HL-60/S4 treated with retinoic acid at 250 ng/mL for 4 days and 3 days (cell line): ENCODE results near the gene MYO5B.

Experiments used
- in situ Hi-C: fragments of 300-500 bp; cut with MboI; formaldehyde crosslinking; loops from 2 replicates; pipeline ENCODE4 v1.7.0; 2022; ENCODE audit warnings: low sequenced_read_pairs

MYO5B gene

DNA sequence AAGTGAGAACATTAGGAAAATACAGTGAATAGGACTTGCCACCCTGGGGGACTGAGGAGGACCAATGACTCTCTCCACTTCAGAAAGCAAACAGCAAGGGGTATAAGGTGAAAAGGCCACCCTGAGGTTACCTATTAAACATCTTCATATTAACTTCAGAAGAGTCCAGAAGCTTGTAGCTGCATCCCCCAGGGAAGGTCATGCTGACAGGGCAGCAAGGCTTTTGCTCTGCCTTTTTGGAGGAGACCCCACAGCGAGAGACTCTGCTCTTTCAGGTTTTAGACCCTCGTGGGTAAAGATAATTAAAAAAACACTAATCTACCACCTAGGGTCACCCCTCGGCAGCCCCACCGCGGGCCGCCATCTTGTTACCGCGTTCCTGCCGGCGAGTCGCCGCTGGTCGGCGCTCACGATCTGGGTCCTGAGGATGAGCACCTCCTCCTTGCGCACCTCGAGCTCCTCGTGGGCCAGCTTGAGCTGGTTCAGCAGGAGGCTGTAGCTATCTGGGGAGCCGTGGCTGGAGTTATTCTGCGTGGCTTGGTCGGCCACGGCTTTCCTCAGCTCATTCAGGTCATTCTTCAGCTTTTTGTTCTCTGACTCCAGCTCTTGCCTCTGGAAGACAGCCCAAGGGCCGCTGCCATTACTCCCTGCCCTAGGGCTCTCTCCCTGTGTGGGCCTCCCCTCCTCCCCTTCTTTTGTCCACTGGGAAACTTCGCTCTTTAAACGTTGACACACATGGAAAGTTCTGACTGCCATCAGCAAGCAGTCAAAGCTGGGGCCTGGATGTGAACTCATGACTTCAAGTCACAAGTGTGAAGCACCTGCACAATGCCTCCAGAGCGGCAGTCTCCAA, 331.0 kb downstream of the MYO5B start:
- in situ Hi-C loops: loop anchor here (25.0 kb wide), 1 partner anchor 352 kb away; no protein-coding TSS in a partner anchor

DNA sequence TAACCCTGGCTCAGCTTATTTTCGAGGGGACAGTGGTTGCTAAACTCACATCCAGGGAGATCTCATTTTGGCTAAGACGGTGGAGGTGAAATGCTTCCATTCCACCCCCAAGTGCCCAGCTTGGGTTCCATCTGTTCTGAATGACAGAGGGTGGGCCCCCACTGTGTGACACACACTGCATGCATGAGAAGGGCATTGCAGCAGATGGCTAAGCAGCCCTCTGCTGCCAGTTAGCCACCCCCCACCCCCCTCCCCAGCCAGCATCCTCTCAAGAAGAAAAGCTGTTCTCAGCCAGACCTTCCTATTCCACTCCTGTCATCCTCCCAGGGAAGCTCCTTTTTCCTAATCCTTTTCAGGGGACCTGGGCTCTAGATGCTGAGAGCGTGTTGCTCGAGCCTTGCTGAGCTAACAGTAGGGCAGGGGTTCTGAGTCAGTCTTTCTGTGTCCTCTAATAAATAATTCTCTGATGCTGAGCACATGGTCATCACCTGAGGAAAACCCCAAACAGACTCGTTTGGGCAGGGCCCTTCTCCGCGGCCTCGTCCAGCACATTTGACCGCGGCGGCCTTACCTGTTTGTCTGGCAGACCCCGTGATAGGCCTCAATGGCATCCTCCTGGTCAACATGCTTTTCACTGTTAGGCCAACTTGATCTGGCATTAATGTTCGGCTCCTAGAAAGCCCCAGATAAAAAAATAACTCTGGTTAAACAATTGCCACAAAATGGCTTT, 332.1 kb downstream of the MYO5B start:
- in situ Hi-C loops: loop anchor here (25.0 kb wide), 1 partner anchor 351 kb away; no protein-coding TSS in a partner anchor

DNA sequence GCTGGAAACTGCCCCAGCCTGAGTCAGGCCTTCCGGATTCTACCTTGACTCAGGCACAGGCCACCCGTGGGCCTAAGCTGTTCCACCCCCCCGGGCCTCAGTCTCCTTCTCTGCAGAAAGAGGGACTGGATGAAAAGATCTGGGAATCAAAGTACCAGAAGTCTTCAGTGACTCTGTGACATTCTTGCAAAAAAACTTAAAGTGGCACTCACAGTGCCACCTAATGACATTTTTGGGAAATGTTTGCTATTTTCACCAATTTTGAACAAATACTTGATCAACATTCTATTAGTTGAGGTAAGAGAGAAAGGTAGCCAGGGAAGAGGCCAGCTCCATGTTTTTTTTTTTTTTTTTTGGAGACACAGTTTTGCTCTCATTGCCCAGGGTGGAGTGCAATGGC, 333.3 kb downstream of the MYO5B start:
- in situ Hi-C loops: loop anchor here (25.0 kb wide), 1 partner anchor 349 kb away; no protein-coding TSS in a partner anchor

DNA sequence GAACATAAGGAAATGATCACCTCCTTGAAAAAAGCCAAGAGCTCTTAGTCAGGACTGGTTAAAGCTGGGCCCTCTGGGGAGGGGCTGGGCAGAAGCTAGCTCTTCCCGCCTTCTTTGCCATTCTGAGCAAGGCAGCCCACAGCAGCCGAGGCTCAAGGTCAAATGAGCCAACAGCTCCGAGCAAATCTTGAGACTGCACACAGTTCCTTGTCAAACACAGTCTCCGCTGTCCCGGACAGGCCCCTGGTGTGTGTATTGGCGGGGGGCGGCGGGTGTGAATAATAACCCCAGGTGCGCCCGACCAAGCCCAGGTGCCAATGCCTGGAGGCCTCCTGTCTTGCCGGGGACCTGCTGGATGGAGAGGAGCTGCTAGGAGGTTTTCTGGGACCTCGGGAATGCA, 335.2 kb downstream of the MYO5B start:
- in situ Hi-C loops: loop anchor here (25.0 kb wide), 1 partner anchor 347 kb away; no protein-coding TSS in a partner anchor

DNA sequence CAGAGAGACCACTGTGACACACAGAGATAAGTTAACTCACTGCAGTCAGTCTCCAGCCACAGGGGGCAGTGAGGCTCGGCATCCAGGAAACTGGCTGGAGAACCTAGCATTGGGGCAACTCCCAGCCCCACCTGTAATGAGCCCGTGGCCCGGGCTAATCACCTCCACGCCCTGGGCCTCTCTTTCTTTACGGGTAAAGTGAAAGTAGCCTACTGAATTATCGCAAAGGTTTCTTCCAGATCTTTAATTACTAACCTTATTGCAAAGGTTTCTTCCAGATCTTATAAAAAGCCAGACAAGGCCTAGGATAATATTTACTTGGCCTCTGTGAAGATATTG, 336.0 kb downstream of the MYO5B start:
- in situ Hi-C loops: loop anchor here (25.0 kb wide), 1 partner anchor 347 kb away; no protein-coding TSS in a partner anchor

DNA sequence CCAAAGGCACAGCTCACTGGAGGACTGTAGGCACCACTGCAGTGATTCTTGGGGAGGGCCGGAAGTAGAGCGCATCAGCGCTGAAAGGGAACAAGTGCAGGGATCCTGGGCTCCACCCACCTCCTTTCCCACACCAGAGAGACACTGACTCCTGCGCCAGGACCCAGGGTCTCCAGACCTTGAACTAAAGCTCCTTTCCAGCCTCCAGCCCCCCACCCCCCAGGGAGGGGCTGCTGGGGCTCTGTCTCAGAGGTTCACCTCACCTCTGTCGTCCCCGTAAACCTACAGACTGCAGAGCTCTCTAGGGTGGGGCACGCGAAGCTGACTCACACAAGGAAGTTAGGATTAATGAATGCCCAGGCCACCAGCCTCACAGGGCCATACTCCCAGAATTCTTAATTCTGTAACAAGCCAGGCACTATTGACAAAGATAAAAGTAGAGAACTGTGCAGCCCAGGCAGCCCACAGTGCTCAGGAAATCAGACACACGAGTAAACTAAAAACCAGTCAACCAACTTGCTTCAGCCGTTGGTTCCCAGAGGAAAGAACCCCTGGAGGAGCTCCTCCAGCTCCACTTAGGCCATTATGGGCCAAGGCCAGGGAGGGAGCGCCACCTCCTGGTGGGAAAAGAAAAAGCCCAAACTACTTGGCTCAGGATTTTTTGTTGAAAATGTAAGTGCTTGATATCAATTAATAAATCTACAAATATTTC, 336.5 kb downstream of the MYO5B start:
- in situ Hi-C loops: loop anchor here (25.0 kb wide), 1 partner anchor 346 kb away; no protein-coding TSS in a partner anchor

DNA sequence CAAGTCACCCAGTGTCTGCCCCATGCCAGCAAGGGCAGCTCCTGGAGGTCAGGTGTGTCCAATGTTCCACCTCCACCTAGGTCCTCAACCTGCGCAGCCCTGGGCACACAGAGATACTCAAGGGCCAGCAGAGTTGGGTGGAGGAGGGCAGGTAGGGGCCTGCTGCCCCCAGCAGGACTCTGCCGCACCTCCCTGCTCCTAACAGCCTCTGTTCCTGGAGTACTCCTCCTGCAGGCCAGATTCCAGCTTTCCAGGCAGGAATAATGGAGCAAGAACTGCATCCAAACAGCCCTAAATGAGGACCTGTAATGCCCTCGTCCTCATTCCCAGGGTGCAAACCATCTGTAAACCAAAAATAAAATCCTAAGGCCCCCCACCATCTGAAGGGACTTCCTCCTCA, 337.2 kb downstream of the MYO5B start:
- in situ Hi-C loops: loop anchor here (25.0 kb wide), 1 partner anchor 345 kb away; no protein-coding TSS in a partner anchor

DNA sequence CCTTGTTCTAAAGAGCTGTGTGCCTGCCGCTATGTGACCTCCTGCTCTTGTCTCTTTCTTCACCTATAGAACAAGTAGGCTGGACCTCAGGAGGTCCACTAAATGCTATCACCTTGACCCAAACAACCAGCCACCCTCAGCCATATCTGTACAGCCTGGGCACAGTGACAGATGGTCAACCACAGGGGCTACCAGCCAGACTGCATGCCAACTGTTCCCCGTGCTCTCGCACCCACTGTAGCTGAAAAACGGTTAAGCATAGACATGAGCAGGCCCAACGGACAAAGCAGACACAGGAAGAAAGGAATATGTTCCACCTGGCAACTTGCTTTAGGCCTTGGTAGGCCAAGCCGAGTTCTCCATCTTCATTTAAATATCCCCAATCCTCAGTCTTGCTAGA, 338.5 kb downstream of the MYO5B start:
- in situ Hi-C loops: loop anchor here (25.0 kb wide), 1 partner anchor 344 kb away; no protein-coding TSS in a partner anchor

DNA sequence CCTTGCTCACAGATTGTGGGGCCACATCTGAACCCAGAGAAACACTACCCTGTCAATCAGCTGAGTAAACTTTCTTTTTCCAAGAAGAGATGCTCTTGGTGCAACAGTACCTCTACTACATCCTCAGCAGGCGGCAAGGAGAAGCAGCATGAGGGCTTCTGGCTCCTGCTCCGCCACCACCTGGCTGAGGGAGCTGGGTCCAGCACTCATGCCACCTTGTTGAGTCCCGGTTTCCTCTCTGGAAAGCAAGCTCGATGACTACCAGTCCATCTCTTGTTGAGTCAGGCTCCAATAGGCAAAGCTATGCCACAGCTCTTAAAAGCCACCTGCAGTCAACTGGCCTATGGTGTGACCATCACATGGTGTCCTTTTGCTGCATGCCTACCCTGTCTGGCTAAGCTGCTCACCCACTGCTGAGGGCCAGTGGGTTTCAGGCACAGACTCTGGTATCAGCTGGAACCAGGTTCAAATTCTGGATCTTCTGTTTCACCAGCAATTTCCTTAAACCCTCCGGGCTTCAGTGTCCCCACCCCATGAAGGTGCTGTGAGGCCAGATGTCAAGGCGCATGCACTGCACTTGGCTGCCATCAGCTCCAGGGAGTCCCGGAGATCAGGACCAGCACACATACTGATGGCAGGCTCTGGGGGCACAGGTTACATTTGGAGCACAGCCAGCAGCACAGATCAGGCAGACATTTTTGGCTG, 339.1 kb downstream of the MYO5B start:
- in situ Hi-C loops: loop anchor here (25.0 kb wide), 1 partner anchor 344 kb away; no protein-coding TSS in a partner anchor

DNA sequence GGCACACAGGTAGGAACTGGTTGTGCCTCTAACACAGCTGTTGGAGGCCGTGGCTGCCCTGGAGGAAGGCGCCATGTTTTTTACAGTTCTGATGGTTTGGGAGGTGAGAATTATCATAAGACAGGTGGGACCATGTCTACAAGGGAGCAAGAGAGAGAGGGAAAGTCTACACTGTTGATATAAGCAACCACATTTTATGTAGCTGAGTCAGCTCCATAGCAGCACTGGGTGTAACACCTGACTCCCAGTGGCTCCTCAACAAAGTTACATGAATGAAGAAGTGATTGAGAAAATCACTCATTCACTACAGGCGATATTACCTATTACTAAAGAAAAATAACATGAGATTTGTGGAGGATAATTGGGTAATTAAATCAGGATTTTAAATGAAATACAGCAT, 340.3 kb downstream of the MYO5B start:
- in situ Hi-C loops: loop anchor here (25.0 kb wide), 1 partner anchor 342 kb away; no protein-coding TSS in a partner anchor

DNA sequence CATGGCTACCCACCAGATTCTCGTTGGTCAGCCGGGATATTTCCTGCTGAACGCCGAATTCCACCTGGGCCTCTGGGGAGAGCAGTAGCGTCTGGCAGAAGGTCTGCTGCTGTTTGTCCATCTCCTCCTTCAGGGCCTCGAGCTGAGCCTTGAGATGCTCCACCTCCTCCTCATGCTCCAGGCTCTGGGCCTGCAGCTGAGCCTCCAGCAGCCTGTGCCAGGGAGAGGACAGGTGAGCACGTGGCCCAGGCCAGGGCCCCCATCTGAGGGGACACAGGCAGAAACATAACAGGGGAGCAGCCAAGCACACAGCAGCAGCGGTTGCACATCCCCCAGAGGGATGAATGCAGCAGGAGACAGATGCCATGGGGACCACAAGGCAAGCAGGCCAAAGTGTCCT, 341.5 kb downstream of the MYO5B start:
- in situ Hi-C loops: loop anchor here (25.0 kb wide), 1 partner anchor 341 kb away; no protein-coding TSS in a partner anchor

DNA sequence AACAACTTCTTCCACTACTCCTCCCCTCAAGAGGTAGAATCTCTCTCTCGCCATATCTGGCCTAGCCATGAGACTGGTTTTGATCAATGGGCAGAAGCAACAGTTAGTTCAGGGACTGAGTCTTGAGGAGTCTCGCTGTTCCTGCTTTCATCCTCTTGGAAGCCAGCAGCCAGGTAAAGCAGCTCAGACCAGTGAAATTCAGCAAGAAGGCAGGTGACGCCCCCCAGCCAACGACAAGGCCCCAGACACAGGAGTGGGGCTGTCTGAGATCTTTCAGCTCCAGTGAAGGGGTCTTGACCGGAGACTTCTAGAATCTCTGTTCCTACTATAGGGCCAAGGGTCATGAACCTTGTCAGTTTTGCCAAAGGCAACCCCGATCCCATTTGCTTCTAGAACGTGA, 341.9 kb downstream of the MYO5B start:
- in situ Hi-C loops: loop anchor here (25.0 kb wide), 1 partner anchor 341 kb away; no protein-coding TSS in a partner anchor

DNA sequence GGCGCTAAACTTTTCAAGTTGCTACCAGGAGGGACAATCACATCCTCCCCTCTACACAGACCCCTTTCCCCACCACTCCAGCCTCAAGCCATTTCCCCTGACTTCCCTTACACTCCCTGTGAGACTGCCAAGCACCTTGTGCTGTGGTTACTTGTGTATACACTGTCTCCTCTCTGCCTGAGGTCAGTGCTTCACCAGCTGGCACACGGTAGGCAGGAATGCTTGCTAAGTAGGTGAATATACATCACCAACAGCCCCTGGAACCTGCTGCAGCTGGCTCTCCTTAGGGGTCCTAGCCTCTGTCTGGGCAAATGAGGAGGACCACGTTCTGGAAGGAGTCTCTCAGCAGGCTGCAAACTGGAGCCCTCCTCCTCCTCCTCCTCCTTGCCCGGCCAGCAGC, 343.3 kb downstream of the MYO5B start:
- in situ Hi-C loops: loop anchor here (25.0 kb wide), 1 partner anchor 339 kb away; no protein-coding TSS in a partner anchor

DNA sequence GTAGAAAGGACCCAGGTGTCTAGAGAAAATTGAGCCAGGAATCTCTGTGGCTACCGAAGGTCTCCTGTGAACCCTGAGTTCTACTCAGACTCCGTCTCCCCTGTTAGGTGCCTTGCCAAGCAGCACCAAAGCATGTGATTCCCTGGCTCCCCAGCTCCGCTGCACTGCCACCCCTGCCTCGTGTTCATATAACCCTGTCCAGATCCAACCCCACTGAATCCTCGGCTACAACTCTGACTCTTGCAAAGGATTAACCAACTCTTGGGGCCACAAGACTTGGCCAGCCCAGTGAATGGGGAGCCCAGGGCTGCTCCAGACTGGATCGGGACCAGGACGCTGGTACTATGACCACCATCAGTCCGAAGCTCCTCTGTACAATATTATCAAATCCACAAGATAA, 344.3 kb downstream of the MYO5B start:
- in situ Hi-C loops: loop anchor here (25.0 kb wide), 1 partner anchor 338 kb away; no protein-coding TSS in a partner anchor

DNA sequence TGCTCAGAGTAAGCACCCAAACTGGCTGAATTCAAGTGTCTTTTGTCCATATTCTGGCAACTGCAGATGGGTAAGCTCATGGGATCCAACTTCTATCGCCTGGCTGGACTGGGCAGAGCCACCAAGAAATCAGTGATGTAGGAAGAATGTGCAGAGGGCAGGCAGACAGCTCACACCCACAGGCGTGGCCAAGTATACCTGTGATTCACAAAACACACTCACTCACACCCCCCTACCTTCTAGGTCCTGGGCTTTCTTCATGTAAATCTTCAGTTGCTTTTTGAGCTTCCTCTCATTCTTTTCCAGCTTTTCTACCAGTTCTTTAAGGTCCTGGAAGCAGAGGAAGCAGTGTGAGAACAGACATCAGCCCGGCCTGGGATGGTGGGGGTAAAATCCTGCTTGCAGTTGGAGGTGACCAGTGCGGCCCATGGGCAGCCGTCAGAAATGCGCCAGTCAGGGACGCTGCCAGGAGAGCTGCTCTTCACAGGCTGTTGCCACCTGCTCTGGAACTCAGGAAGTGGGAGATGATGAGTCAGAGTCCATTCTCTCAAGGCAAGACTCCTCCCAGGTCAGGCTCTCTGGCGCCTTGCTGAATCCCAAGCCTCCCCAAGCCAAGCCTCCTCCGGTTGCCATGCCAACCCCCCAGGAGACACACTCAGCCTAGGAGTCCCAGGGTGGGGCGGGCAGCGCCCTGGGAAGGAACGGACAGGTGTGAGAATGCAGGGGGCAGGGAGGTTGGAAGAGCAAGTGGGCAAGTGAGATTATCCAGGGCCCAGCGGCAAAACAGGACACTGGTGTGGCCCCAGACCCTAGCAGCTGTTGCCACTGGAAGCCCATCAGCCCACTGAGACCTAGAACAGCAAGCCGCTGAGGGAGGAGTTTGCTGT, 345.4 kb downstream of the MYO5B start:
- in situ Hi-C loops: loop anchor here (25.0 kb wide), 1 partner anchor 337 kb away; no protein-coding TSS in a partner anchor

DNA sequence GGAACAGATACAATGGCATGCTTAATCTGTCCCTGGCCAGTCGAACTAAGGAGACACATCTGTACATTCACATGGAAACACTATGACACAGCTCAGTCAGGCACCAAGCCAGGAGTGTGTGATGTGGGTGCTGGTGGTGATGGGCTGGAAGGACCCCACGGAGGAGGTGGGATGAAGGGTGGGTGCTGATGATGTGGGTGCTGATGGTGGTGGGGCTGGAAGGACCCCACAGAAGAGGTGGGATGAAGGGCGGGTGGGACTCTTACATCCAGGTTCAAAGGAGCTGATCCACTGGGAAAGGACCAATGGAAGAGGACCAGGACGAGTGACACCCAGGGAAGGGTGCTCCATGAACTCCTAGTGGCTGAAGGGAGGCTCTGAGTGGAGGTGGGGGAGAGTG, 346.8 kb downstream of the MYO5B start:
- in situ Hi-C loops: no loop called here

DNA sequence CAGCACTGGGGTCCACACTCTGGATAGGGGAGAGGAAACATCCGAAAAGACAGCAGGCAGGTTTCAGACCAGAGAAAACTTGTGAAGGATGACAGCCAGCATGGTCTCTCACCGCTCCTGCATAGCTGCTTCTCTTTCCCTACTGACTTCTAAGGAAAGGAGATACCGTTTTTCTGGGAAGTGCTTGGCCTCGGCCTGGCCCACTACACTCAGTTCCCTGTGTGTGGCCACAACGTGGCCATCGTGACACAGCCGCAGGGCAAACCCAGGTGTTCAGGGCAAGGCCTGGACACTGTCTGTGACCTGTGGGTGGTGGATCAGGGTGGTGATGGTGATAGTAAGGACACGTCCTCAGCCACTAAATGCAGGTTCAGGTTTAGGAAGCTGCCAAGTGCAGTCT, 347.4 kb downstream of the MYO5B start:
- in situ Hi-C loops: no loop called here

DNA sequence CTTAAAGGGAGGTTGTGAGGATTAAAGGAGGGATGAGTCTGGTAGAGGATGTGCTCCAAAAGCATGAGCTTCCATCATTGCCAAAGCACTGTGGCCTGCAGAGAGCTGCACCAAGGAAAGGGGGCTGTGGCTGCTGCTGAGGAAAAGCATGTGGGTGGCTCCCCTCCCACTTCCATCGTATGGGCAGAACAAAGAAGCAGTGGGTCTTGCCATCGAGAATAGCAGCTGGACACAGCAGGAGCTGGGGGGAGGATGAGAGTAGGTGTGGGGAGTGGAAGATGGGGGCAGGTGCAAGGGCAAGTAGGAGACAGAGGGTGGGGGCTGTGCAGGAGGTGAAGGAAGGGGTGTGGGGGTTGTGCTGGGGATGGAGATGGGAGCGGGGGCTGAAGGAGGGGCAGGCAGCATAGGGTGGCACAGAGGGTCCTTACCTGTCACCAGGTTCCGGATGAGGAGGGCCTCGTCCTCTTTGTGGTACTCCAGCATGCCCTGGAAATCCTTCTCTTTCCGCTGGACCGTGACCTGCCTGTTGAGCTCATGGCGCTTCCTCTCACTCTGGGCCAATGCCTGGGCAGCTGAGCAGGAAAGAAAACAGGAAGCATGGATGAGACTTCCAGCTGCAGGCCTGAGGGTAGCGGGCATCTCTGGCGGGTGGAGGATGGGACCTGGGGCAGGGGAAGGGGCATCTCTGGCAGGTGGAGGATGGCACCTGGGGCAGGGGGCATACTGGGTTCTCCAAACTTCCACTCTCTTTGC, 348.1 kb downstream of the MYO5B start:
- in situ Hi-C loops: no loop called here
